ENCODE results near the gene ATRX.

The ATRX gene

GRCh38 chrX:77638397-77638796, 147.6 kb downstream of the ATRX start:
- TF ChIP-seq POLR2AphosphoS5 (IDR thresholded peaks at IDR 0.05; ENCODE audit: low read depth, low read length) (no peak), REST (IDR thresholded peaks at IDR 0.05; ENCODE audit: insufficient read depth in 1 of 2, low read depth in 2 of 2, low read length in 2 of 2) (no peak), TAF1 (IDR thresholded peaks at IDR 0.05; ENCODE audit: borderline replicate concordance, insufficient read depth, low read length) (no peak), SIN3A (IDR thresholded peaks at IDR 0.05; ENCODE audit: borderline replicate concordance, insufficient read depth, low read length) (no peak), FOXP2 (optimal IDR thresholded peaks at IDR 0.05; ENCODE audit: borderline replicate concordance, extremely low read depth, extremely low read length, insufficient read depth) (no peak)

- TF ChIP-seq REST (IDR thresholded peaks at IDR 0.05; ENCODE audit: insufficient read depth in 1 of 2, low read depth in 2 of 2, low read length in 2 of 2) (no peak), TAF1 (IDR thresholded peaks at IDR 0.05; ENCODE audit: borderline replicate concordance, insufficient read depth, low read length) (no peak), FOXP2 (optimal IDR thresholded peaks at IDR 0.05; ENCODE audit: borderline replicate concordance, extremely low read depth, extremely low read length, insufficient read depth) (no peak), SIN3A (IDR thresholded peaks at IDR 0.05; ENCODE audit: borderline replicate concordance, insufficient read depth, low read length) (no peak), POLR2AphosphoS5 (IDR thresholded peaks at IDR 0.05; ENCODE audit: low read depth, low read length) (no peak)
Measured at GRCh38 chrX:77635373-77635772, 150.6 kb downstream of the ATRX start.

- TF ChIP-seq TAF1 (IDR thresholded peaks at IDR 0.05; ENCODE audit: borderline replicate concordance, insufficient read depth, low read length) (no peak), POLR2AphosphoS5 (IDR thresholded peaks at IDR 0.05; ENCODE audit: low read depth, low read length) (no peak), FOXP2 (optimal IDR thresholded peaks at IDR 0.05; ENCODE audit: borderline replicate concordance, extremely low read depth, extremely low read length, insufficient read depth) (no peak), REST (IDR thresholded peaks at IDR 0.05; ENCODE audit: insufficient read depth in 1 of 2, low read depth in 2 of 2, low read length in 2 of 2) (no peak)
Measured at GRCh38 chrX:77628294-77629025, 157.6 kb downstream of the ATRX start.

- TF ChIP-seq TAF1 (IDR thresholded peaks at IDR 0.05; ENCODE audit: borderline replicate concordance, insufficient read depth, low read length), result no peak
- TF ChIP-seq SIN3A (IDR thresholded peaks at IDR 0.05; ENCODE audit: borderline replicate concordance, insufficient read depth, low read length), result no peak
- no peak for TF ChIP-seq FOXP2 (optimal IDR thresholded peaks at IDR 0.05; ENCODE audit: borderline replicate concordance, extremely low read depth, extremely low read length, insufficient read depth)
- no peak for TF ChIP-seq POLR2AphosphoS5 (IDR thresholded peaks at IDR 0.05; ENCODE audit: low read depth, low read length)
- no peak for TF ChIP-seq REST (IDR thresholded peaks at IDR 0.05; ENCODE audit: insufficient read depth in 1 of 2, low read depth in 2 of 2, low read length in 2 of 2)
Measured at GRCh38 chrX:77622672-77623071, 163.3 kb downstream of the ATRX start.

All from PFSK-1 (cell line).